ENCODE data around the gene CLVS2.

GRCh38 chr6:123001540-123001939 lies 5.5 kb downstream of the CLVS2 start:
- no peak for TF ChIP-seq CTCF (conservative IDR thresholded peaks at IDR 0.05; ENCODE audit: low read depth in 2 of 2)
- no peak for TF ChIP-seq POLR2AphosphoS5 (IDR thresholded peaks at IDR 0.05; ENCODE audit: low read depth)
- TF ChIP-seq, protein P1, sequence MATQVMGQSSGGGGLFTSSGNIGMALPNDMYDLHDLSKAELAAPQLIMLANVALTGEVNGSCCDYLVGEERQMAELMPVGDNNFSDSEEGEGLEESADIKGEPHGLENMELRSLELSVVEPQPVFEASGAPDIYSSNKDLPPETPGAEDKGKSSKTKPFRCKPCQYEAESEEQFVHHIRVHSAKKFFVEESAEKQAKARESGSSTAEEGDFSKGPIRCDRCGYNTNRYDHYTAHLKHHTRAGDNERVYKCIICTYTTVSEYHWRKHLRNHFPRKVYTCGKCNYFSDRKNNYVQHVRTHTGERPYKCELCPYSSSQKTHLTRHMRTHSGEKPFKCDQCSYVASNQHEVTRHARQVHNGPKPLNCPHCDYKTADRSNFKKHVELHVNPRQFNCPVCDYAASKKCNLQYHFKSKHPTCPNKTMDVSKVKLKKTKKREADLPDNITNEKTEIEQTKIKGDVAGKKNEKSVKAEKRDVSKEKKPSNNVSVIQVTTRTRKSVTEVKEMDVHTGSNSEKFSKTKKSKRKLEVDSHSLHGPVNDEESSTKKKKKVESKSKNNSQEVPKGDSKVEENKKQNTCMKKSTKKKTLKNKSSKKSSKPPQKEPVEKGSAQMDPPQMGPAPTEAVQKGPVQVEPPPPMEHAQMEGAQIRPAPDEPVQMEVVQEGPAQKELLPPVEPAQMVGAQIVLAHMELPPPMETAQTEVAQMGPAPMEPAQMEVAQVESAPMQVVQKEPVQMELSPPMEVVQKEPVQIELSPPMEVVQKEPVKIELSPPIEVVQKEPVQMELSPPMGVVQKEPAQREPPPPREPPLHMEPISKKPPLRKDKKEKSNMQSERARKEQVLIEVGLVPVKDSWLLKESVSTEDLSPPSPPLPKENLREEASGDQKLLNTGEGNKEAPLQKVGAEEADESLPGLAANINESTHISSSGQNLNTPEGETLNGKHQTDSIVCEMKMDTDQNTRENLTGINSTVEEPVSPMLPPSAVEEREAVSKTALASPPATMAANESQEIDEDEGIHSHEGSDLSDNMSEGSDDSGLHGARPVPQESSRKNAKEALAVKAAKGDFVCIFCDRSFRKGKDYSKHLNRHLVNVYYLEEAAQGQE (IDR thresholded peaks at IDR 0.05; ENCODE audit: unreplicated experiment): no peak
- no peak for TF ChIP-seq EZH2 (IDR thresholded peaks at IDR 0.05; ENCODE audit: low read depth, unreplicated experiment)
- TF ChIP-seq EZH2phosphoT487 (IDR thresholded peaks at IDR 0.05; ENCODE audit: unreplicated experiment): no peak
- no peak for TF ChIP-seq NANOG (IDR thresholded peaks at IDR 0.05; ENCODE audit: borderline replicate concordance)
- TF ChIP-seq CREB1 (CRISPR knock-in tag; IDR thresholded peaks at IDR 0.05; ENCODE audit: low read depth): no peak
- TF ChIP-seq ZNF114 (CRISPR knock-in tag; IDR thresholded peaks at IDR 0.05): no peak
- TF ChIP-seq, protein P2, sequence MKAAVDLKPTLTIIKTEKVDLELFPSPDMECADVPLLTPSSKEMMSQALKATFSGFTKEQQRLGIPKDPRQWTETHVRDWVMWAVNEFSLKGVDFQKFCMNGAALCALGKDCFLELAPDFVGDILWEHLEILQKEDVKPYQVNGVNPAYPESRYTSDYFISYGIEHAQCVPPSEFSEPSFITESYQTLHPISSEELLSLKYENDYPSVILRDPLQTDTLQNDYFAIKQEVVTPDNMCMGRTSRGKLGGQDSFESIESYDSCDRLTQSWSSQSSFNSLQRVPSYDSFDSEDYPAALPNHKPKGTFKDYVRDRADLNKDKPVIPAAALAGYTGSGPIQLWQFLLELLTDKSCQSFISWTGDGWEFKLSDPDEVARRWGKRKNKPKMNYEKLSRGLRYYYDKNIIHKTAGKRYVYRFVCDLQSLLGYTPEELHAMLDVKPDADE (IDR thresholded peaks at IDR 0.05): no peak
- TF ChIP-seq ZNF331 (CRISPR knock-in tag; IDR thresholded peaks at IDR 0.05; ENCODE audit: low read depth): no peak
- TF ChIP-seq JUNB (IDR thresholded peaks at IDR 0.05; ENCODE audit: unreplicated experiment): no peak
- TF ChIP-seq STAT1 (IDR thresholded peaks at IDR 0.05; ENCODE audit: unreplicated experiment): no peak
- TF ChIP-seq, protein P3, sequence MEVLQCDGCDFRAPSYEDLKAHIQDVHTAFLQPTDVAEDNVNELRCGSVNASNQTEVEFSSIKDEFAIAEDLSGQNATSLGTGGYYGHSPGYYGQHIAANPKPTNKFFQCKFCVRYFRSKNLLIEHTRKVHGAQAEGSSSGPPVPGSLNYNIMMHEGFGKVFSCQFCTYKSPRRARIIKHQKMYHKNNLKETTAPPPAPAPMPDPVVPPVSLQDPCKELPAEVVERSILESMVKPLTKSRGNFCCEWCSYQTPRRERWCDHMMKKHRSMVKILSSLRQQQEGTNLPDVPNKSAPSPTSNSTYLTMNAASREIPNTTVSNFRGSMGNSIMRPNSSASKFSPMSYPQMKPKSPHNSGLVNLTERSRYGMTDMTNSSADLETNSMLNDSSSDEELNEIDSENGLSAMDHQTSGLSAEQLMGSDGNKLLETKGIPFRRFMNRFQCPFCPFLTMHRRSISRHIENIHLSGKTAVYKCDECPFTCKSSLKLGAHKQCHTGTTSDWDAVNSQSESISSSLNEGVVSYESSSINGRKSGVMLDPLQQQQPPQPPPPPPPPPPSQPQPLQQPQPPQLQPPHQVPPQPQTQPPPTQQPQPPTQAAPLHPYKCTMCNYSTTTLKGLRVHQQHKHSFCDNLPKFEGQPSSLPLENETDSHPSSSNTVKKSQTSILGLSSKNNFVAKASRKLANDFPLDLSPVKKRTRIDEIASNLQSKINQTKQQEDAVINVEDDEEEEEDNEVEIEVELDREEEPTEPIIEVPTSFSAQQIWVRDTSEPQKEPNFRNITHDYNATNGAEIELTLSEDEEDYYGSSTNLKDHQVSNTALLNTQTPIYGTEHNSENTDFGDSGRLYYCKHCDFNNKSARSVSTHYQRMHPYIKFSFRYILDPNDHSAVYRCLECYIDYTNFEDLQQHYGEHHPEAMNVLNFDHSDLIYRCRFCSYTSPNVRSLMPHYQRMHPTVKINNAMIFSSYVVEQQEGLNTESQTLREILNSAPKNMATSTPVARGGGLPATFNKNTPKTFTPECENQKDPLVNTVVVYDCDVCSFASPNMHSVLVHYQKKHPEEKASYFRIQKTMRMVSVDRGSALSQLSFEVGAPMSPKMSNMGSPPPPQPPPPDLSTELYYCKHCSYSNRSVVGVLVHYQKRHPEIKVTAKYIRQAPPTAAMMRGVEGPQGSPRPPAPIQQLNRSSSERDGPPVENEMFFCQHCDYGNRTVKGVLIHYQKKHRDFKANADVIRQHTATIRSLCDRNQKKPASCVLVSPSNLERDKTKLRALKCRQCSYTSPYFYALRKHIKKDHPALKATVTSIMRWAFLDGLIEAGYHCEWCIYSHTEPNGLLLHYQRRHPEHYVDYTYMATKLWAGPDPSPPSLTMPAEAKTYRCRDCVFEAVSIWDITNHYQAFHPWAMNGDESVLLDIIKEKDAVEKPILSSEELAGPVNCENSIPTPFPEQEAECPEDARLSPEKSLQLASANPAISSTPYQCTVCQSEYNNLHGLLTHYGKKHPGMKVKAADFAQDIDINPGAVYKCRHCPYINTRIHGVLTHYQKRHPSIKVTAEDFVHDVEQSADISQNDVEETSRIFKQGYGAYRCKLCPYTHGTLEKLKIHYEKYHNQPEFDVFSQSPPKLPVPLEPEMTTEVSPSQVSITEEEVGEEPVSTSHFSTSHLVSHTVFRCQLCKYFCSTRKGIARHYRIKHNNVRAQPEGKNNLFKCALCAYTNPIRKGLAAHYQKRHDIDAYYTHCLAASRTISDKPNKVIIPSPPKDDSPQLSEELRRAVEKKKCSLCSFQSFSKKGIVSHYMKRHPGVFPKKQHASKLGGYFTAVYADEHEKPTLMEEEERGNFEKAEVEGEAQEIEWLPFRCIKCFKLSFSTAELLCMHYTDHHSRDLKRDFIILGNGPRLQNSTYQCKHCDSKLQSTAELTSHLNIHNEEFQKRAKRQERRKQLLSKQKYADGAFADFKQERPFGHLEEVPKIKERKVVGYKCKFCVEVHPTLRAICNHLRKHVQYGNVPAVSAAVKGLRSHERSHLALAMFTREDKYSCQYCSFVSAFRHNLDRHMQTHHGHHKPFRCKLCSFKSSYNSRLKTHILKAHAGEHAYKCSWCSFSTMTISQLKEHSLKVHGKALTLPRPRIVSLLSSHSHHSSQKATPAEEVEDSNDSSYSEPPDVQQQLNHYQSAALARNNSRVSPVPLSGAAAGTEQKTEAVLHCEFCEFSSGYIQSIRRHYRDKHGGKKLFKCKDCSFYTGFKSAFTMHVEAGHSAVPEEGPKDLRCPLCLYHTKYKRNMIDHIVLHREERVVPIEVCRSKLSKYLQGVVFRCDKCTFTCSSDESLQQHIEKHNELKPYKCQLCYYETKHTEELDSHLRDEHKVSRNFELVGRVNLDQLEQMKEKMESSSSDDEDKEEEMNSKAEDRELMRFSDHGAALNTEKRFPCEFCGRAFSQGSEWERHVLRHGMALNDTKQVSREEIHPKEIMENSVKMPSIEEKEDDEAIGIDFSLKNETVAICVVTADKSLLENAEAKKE (CRISPR knock-in tag; IDR thresholded peaks at IDR 0.05): no peak

Data from GM23338 (cell line).